CD8-positive, alpha-beta memory T cell (primary cell): ENCODE results near the gene HS2ST1. TPM values are rescaled to one million over a fixed set of nuclear protein-coding genes. Genes with fewer than 3 reads are reported as not detected.

Experiments used
- CTCF ChIA-PET: fragments of 350-600 bp; sonication (Branson Sonifier 250); formaldehyde crosslinking; loops from one replicate; lab custom pipeline; 2021; ENCODE audit warnings: antibody characterized with exemption; lab: Charles Lee
- POLR2A ChIA-PET: fragments of 350-600 bp; sonication (Branson Sonifier 250); formaldehyde crosslinking; loops from one replicate; lab custom pipeline; 2021; ENCODE audit warnings: antibody characterized with exemption; lab: Charles Lee
- DNase-seq, 5 donors: peaks; one replicate each; pipeline versions ENCODE4 v3.0.0 to v3.0.0-alpha.2; 2020 to 2022; ENCODE audit warnings: mixed read lengths in 1 of 5
- H3K27ac ChIP-seq: one replicate; pipeline ENCODE4 v1.7.0; 2013; ENCODE audit warnings: low read depth, mild to moderate bottlenecking, low read length, moderate library complexity
- H3K27me3 ChIP-seq: 2 replicates; pipeline ENCODE4 v1.7.0; 2013; ENCODE audit warnings: low read length, mild to moderate bottlenecking; ENCODE audit not compliant: insufficient read depth, poor library complexity, severe bottlenecking
- H3K36me3 ChIP-seq: 2 replicates; pipeline ENCODE4 v1.7.0; 2013; ENCODE audit warnings: mild to moderate bottlenecking, low read length, moderate library complexity; ENCODE audit not compliant: insufficient read depth
- H3K4me1 ChIP-seq: 2 replicates; pipeline ENCODE4 v1.7.0; 2013; ENCODE audit warnings: mild to moderate bottlenecking, low read length, moderate library complexity; ENCODE audit not compliant: insufficient read depth
- H3K4me3 ChIP-seq: 2 replicates; pipeline ENCODE4 v1.7.0; 2013; ENCODE audit warnings: mild to moderate bottlenecking, low read length
- H3K9me3 ChIP-seq: 2 replicates; pipeline ENCODE4 v1.7.0; 2013; ENCODE audit warnings: mild to moderate bottlenecking, low read length
- H3K27ac Mint-ChIP-seq, 8 donors: one replicate each; pipeline ENCODE4 v1.8.0; 2020 to 2021; ENCODE audit warnings: mixed read lengths in 8 of 8, mild to moderate bottlenecking in 6 of 8, inconsistent platforms in 3 of 8, moderate library complexity in 3 of 8
- H3K27me3 Mint-ChIP-seq, 2 donors: one replicate each; pipeline ENCODE4 v1.8.0; 2020 to 2021; ENCODE audit warnings: mixed read lengths in 2 of 2, mild to moderate bottlenecking in 1 of 2, moderate library complexity in 1 of 2
- H3K36me3 Mint-ChIP-seq, 3 donors: one replicate each; pipeline ENCODE4 v1.8.0; 2020 to 2021; ENCODE audit warnings: mixed read lengths in 3 of 3, inconsistent platforms in 1 of 3, mild to moderate bottlenecking in 1 of 3
- H3K4me1 Mint-ChIP-seq, 3 donors: one replicate each; pipeline ENCODE4 v1.8.0; 2020 to 2021; ENCODE audit warnings: mixed read lengths in 3 of 3, inconsistent platforms in 1 of 3, mild to moderate bottlenecking in 1 of 3
- H3K4me3 Mint-ChIP-seq, 7 donors: one replicate each; pipeline ENCODE4 v1.8.0; 2020 to 2021; ENCODE audit warnings: mixed read lengths in 7 of 7, mild to moderate bottlenecking in 6 of 7, moderate library complexity in 4 of 7, inconsistent platforms in 2 of 7
- H3K9me3 Mint-ChIP-seq, 5 donors: one replicate each; pipeline ENCODE4 v1.8.0; 2020 to 2022; ENCODE audit warnings: mixed read lengths in 5 of 5, mild to moderate bottlenecking in 3 of 5, moderate library complexity in 2 of 5, inconsistent platforms in 1 of 5
- polyA plus RNA-seq: library from polyadenylated mRNA; unstranded; fragments of 300-500 nt; fragmentation: Illumina TruSeq; gene quantifications from one replicate; pipeline ENCODE4 v1.2.3, GENCODE V29; 2021
- total RNA-seq, 2 experiments: library from RNA; stranded (reverse); gene quantifications; one replicate each; pipeline ENCODE4 v1.2.3, GENCODE V29; 2021

The HS2ST1 gene
- total and polyA plus RNA-seq, 3 experiments from 2014 or later, result 8.4 to 20.2 (median 18.8) TPM

DNA sequence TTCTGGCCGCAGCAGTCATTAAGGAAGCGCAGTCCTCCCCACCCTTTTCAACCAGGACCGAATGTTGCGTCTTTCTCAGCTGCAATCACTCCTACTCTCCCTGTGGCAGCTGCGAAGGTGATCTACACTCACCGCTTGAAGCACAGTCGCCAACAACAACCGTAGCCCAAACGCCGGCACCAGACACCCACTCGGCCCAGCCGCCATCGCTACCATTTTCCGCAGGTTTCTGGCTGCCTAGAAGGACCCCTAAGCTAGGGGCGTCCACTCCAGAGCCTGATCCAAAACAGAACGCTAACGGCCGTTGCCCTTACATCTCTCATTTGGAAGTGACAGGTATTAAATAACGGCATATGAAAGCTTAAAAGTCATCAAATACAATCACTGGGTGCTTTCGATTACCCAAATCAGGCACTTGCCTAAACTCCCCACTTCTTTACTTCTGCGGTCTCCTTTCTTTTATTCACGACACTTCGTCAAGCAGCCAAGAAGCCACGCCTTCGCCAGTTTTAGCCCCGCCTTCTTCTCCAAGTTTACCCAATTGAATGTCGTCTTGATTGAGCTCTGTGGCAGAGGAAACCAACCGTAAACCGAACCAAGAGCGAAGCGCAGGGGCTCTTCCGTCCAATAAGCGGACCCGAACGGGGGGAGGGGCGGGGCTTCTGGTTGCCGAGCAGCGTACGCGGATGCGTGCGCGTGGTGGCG is 387 bp upstream of the HS2ST1 start, which contains the start of gene SELENOF:
TSS of gene SELENOF (minus strand) at position 231 of the 705 bp plus-strand sequence. CDS start at position 216, 15 bp downstream.
- H3K4me3 ChIP-seq, result peak within 1 kb of the TSS; percentile 96
- CTCF ChIA-PET, result interaction anchor here (0.8 to 4.7 kb wide), 8 partner anchors 13 to 1770 kb away, joined by 3 to 24 read pairs (median 4); partner anchors contain the start of genes ODF2L, PKN2 and SH3GLB1

DNA sequence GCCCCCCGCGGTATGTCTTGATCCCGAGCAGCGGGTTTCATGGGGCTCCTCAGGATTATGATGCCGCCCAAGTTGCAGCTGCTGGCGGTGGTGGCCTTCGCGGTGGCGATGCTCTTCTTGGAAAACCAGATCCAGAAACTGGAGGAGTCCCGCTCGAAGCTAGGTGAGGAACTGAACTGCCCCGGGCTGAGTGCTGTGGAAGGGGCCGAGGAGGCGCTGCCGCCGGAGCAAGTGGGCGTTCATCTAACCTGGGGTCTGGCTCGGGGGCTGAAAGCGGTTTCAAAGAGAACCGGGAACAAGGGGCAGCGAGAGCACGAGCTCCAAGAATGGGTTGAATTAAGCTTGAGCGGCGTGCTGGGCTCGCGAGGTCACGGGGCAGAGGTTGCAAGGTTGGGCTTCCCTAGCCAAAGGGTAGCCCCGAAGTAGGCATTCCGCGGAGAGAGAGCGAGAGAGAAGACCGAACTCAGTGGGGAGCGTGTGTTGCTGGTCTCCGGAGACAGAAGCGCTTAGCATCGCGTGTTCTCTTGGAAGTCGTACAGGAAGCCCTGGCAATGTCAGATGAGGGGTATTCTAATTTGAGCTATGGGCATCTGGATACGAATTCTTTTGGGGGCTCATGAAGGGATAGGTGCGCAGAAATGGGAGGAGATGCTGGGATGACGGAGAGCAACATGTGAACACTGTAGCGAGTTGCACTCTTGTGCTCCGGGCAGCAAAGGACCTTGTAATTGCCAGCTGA is 732 bp downstream of the HS2ST1 start:
- Histone ChIP-seq H3K4me1 (peaks cover 33% of the 10 kb centered on the region), H3K4me3 (peak overlapping the region; percentile 86), H3K36me3 (no peaks in the 10 kb centered on the region), H3K27ac (peak overlapping the region; percentile 77), H3K27me3 (no peaks in the 10 kb centered on the region), H3K9me3 (no peaks in the 10 kb centered on the region)
- CTCF ChIA-PET, result interaction anchor here (1.2 to 4.7 kb wide), 4 partner anchors 14 to 1769 kb away, joined by 3 to 24 read pairs (median 6); partner anchors contain the start of genes PKN2 and SH3GLB1
- Mint-ChIP-seq H3K4me1 (peaks cover 0 to 45% (median 31%) of the 10 kb centered on the region in 3 donors), H3K27me3 (no peaks in the 10 kb centered on the region), H3K27ac (no peak overlapping the region), H3K36me3 (peaks cover 1 to 14% (median 7%) of the 10 kb centered on the region in 3 donors), H3K4me3 (no peak overlapping the region), H3K9me3 (no peaks in the 10 kb centered on the region)
- POLR2A ChIA-PET, result interaction anchor here (1.0 to 3.9 kb wide), 2 partner anchors 210 to 413 kb away, joined by 3 to 46 read pairs; partner anchors contain the start of genes LMO4 and SH3GLB1
- DNase-seq, result peak; percentile 30 to 63 (median 45)

More for the DNA sequence above, 387 bp upstream of the HS2ST1 start, which contains the start of gene SELENOF:
- peak; percentile 97 to 100 (median 99) for DNase-seq
- H3K27ac ChIP-seq, result peak within 1 kb of the TSS; percentile 91
- no peaks in the 10 kb centered on the region for H3K27me3 ChIP-seq
- H3K36me3 ChIP-seq, result no peaks in the 10 kb centered on the region
- peaks cover 0 to 45% (median 43%) of the 10 kb centered on the region in 3 donors for H3K4me1 Mint-ChIP-seq
- H3K4me1 ChIP-seq, result peaks cover 41% of the 10 kb centered on the region
- H3K27me3 Mint-ChIP-seq, result no peaks in the 10 kb centered on the region
- H3K4me3 Mint-ChIP-seq, result no peak within 1 kb of the TSS
- no peaks in the 10 kb centered on the region for H3K9me3 Mint-ChIP-seq
- H3K36me3 Mint-ChIP-seq, result peaks cover 5 to 24% (median 13%) of the 10 kb centered on the region in 3 donors
- H3K9me3 ChIP-seq, result no peaks in the 10 kb centered on the region
- POLR2A ChIA-PET, result interaction anchor here (0.9 to 3.9 kb wide), 4 partner anchors 10 to 1770 kb away, joined by 3 to 46 read pairs (median 6); partner anchors contain the start of genes LMO4, PKN2 and SH3GLB1
- no peak within 1 kb of the TSS for H3K27ac Mint-ChIP-seq

DNA sequence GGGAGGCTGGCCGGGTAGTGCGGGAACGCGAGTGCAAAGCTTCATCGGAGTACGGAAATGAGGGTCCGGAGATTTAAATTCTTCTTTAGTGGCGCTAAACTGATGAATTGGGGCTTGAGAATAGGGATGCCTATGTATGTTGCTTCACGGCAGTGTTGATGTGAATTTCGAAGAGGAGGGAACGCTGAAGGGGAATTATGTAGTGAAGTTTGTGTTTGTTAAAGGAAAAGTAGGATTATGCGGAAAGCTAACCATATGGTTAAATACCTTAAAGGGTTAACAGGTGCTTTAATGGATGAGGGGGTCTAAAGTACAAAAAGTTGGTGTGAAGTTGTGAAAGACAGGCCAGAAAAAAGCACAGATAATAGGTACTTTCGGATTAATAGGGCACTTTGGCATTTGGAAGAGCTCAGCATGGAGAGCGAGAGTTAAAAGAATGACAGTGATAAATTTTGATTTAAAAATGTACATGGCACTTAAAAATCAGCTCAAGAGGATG is 1.4 kb downstream of the HS2ST1 start:
- no peaks in the 10 kb centered on the region for H3K9me3 Mint-ChIP-seq
- H3K9me3 ChIP-seq, result no peaks in the 10 kb centered on the region
- no peaks in the 10 kb centered on the region for H3K27me3 ChIP-seq
- no peak overlapping the region for H3K27ac Mint-ChIP-seq
- ChIA-PET CTCF (interaction anchor here (4.7 kb wide), 1 partner anchor 211 kb away, joined by 24 read pairs; the partner anchor contains the start of gene SH3GLB1), POLR2A (interaction anchor here (3.9 kb wide), 1 partner anchor 211 kb away, joined by 46 read pairs; the partner anchor contains the start of gene SH3GLB1)
- H3K4me1 Mint-ChIP-seq, result peaks cover 0 to 41% (median 28%) of the 10 kb centered on the region in 3 donors
- H3K4me3 ChIP-seq, result peak overlapping the region; percentile 86
- H3K27me3 Mint-ChIP-seq, result no peaks in the 10 kb centered on the region
- no peak for DNase-seq
- peak overlapping the region; percentile 77 for H3K27ac ChIP-seq
- no peaks in the 10 kb centered on the region for H3K36me3 ChIP-seq
- H3K4me3 Mint-ChIP-seq, result no peak overlapping the region
- peaks cover 0 to 10% (median 3%) of the 10 kb centered on the region in 3 donors for H3K36me3 Mint-ChIP-seq
- H3K4me1 ChIP-seq, result peaks cover 33% of the 10 kb centered on the region

DNA sequence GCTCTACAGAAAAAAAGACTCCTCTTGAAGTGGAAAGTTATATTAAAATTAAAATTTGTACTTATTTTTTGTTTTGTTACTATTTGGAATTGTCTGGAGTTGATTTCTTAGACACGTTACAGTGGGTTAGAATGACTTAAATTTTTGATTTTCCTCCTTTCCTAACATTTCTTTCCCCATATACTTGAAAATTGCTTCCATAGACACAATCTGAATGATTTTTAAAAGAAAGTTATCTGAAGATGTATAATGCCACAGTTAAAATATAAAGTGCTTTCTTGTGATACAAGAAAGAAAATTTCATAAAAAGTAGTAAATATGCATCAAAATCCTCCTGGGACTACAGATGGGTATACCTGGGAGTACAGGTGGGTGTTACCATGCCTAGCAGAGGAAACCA is 2.3 kb downstream of the HS2ST1 start:
- ChIA-PET POLR2A (no interaction called here), CTCF (interaction anchor here (4.7 kb wide), 1 partner anchor 212 kb away, joined by 24 read pairs; the partner anchor contains the start of gene SH3GLB1)
- Mint-ChIP-seq H3K27me3 (no peaks in the 10 kb centered on the region), H3K36me3 (peaks cover 0 to 6% (median 4%) of the 10 kb centered on the region in 3 donors), H3K27ac (no peak overlapping the region), H3K4me3 (peak overlapping the region in 1 of 7 donors; percentile 28), H3K4me1 (peaks cover 0 to 31% (median 20%) of the 10 kb centered on the region in 3 donors), H3K9me3 (peaks cover 0 to 3% (median 0%) of the 10 kb centered on the region in 5 donors)
- Histone ChIP-seq H3K4me3 (no peak overlapping the region), H3K27me3 (no peaks in the 10 kb centered on the region), H3K4me1 (peaks cover 25% of the 10 kb centered on the region), H3K27ac (no peak overlapping the region), H3K9me3 (no peaks in the 10 kb centered on the region), H3K36me3 (no peaks in the 10 kb centered on the region)
- no peak for DNase-seq

DNA sequence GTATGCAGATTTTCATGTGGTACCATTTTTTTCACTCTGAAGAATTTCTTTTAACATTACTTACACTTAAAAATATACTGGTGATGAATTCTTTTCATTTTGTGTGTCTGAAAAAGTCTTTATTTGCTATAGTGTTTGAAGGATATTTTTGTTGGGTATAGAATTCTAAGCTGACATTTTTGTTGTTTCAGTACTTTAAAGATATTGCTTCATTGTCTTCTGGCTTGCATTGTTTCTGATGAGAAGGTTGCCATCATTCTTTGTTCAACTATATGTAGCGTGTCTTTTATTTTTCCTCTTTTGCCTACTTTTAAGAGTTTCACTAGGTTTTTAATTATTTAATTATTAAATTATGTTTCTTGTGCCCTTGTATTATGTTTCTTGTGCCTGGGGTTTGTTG is 8.0 kb downstream of the HS2ST1 start:
- H3K27ac Mint-ChIP-seq, result no peak overlapping the region
- CTCF ChIA-PET, result no interaction called here

DNA sequence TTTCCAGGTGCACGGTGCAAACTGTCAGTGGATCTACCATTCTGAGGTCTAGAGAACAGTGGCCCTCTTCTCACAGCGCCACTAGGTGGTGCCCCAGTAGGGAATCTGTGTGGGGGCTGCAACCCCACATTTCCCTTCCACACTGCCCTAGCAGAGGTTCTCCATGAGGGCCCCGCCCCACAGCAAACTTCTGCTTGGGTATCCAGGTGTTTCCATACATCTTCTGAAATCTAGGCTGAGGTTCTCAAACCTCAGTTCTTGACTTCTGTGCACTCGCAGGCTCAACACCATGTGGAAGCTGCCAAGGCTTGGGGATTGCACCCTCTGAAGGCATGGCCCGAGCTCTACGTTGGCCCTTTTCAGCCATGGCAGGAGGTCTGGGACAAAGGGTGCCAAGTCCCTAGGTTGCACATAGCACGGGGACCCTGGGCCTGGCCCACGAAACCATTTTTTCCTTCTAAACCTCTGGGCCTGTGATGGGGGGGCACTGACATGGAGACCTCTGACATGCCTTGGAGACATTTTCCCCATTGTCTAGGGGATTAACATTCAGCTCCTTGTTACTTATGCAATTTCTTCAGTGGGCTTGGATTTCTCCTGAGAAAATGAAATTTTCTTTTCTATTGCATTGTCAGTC is 10.0 kb downstream of the HS2ST1 start:
- Histone ChIP-seq H3K27me3 (no peaks in the 10 kb centered on the region), H3K4me3 (no peak overlapping the region), H3K36me3 (no peaks in the 10 kb centered on the region), H3K9me3 (no peaks in the 10 kb centered on the region), H3K27ac (no peak overlapping the region), H3K4me1 (peaks cover 8% of the 10 kb centered on the region)
- Mint-ChIP-seq H3K4me1 (peaks cover 8 to 28% (median 19%) of the 10 kb centered on the region in 3 donors), H3K4me3 (no peak overlapping the region), H3K9me3 (peaks cover 12 to 26% (median 15%) of the 10 kb centered on the region in 5 donors), H3K36me3 (peaks cover 7 to 38% (median 7%) of the 10 kb centered on the region in 3 donors), H3K27ac (no peak overlapping the region), H3K27me3 (no peaks in the 10 kb centered on the region)
- ChIA-PET CTCF (no interaction called here), POLR2A (no interaction called here)
- no peak for DNase-seq

More for the DNA sequence above, 8.0 kb downstream of the HS2ST1 start:
- no peak for DNase-seq
- peaks cover 12 to 26% (median 15%) of the 10 kb centered on the region in 5 donors for H3K9me3 Mint-ChIP-seq
- POLR2A ChIA-PET, result no interaction called here
- peaks cover 7 to 38% (median 7%) of the 10 kb centered on the region in 3 donors for H3K36me3 Mint-ChIP-seq
- H3K36me3 ChIP-seq, result no peaks in the 10 kb centered on the region
- H3K9me3 ChIP-seq, result no peaks in the 10 kb centered on the region
- no peak overlapping the region for H3K4me3 ChIP-seq
- no peaks in the 10 kb centered on the region for H3K27me3 Mint-ChIP-seq
- H3K4me3 Mint-ChIP-seq, result no peak overlapping the region
- H3K4me1 Mint-ChIP-seq, result peaks cover 9 to 21% (median 14%) of the 10 kb centered on the region in 3 donors
- peaks cover 8% of the 10 kb centered on the region for H3K4me1 ChIP-seq
- no peaks in the 10 kb centered on the region for H3K27me3 ChIP-seq
- no peak overlapping the region for H3K27ac ChIP-seq

DNA sequence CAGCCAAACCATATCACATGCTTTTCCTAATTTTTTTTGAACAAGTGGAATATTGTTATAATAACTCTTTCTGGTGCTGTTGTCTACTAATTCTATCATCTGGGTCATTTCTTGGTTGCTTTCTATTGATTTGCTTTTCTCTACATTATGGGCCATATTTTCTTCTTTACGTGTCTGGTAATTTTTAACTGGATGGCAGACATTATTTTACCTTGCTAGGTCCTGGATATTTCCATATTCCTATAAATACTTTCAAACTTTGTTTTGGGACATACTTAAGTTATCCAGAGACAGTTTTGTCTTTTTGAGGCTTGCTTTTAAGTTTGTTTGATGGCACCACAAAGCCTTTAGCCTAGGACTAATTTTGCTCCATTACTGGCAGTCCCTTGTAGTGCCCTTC is 11.3 kb downstream of the HS2ST1 start:
- H3K9me3 Mint-ChIP-seq, result peaks cover 12 to 26% (median 15%) of the 10 kb centered on the region in 5 donors
- ChIA-PET POLR2A (no interaction called here), CTCF (no interaction called here)
- H3K4me1 Mint-ChIP-seq, result peaks cover 8 to 31% (median 19%) of the 10 kb centered on the region in 3 donors
- no peak overlapping the region for H3K27ac Mint-ChIP-seq
- Histone ChIP-seq H3K9me3 (no peaks in the 10 kb centered on the region), H3K36me3 (no peaks in the 10 kb centered on the region), H3K4me3 (no peak overlapping the region), H3K27me3 (no peaks in the 10 kb centered on the region), H3K4me1 (peaks cover 5% of the 10 kb centered on the region), H3K27ac (no peak overlapping the region)
- no peaks in the 10 kb centered on the region for H3K27me3 Mint-ChIP-seq
- no peak for DNase-seq
- H3K36me3 Mint-ChIP-seq, result peaks cover 7 to 38% (median 7%) of the 10 kb centered on the region in 3 donors
- no peak overlapping the region for H3K4me3 Mint-ChIP-seq
